Upper lobe of right lung (tissue), 1 donor: ENCODE results near the gene PTF1A. TPM values are rescaled to one million over a fixed set of nuclear protein-coding genes. Genes with fewer than 3 reads are reported as not detected.

Source experiments
- ATAC-seq: fragments of 200-7000 bp; cut with Tn5 transposase; one replicate; pipeline ENCODE4 v1.9.1; 2020; ENCODE audit warnings: mild to moderate bottlenecking, moderate library complexity
- DNase-seq: peaks from one replicate; pipeline ENCODE4 v3.0.0-alpha.2; 2020
- H3K27ac ChIP-seq: fragments of 200-600 bp; one replicate; pipeline ENCODE4 v1.8.0; 2022
- H3K27me3 ChIP-seq: fragments of 200-600 bp; one replicate; pipeline ENCODE4 v1.8.0; 2022; ENCODE audit warnings: mild to moderate bottlenecking
- H3K36me3 ChIP-seq: fragments of 200-600 bp; one replicate; pipeline ENCODE4 v1.8.0; 2022
- H3K4me1 ChIP-seq: fragments of 200-600 bp; one replicate; pipeline ENCODE4 v1.8.0; 2022
- H3K4me3 ChIP-seq: fragments of 200-600 bp; one replicate; pipeline ENCODE4 v1.8.0; 2022; ENCODE audit warnings: mild to moderate bottlenecking
- H3K9me3 ChIP-seq: fragments of 200-600 bp; one replicate; pipeline ENCODE4 v1.8.0; 2022
- CTCF ChIP-seq: fragments of 200-600 bp; IDR thresholded peaks from one replicate; pipeline ENCODE4 v1.8.0; 2022; ENCODE audit warnings: antibody characterized with exemption
- intact Hi-C: fragments of 100-400 bp; cut with DNase I; formaldehyde crosslinking; loops from one replicate; pipeline ENCODE4 v1.11.0; 2022
- long read RNA-seq: library from polyadenylated mRNA; unstranded; transcript quantifications from one replicate; pipeline ENCODE4 v2.0.0, GENCODE V29; 2021
- total RNA-seq: library from RNA; stranded (reverse); fragmentation: NEBNext Ultra II Directional; extraction: Animal tissue kit (Norgen Biotek cat#: 25700); gene quantifications from one replicate; pipeline ENCODE4 v1.2.1, GENCODE V29; 2021
- donor health status: DM: no; HTN: yes; CAD: no; lungs with severe emphysema.

PTF1A gene
- total RNA-seq = not detected
- long read RNA-seq = 0 reads

- Histone ChIP-seq H3K9me3 (no peaks in the 10 kb centered on the region), H3K27me3 (peaks cover 84% of the 10 kb centered on the region), H3K4me1 (no peaks in the 10 kb centered on the region), H3K4me3 (no peak within 1 kb of the TSS), H3K36me3 (no peaks in the 10 kb centered on the region), H3K27ac (no peak within 1 kb of the TSS)
- no peak for TF ChIP-seq CTCF
- intact Hi-C loops = no loop called here
- DNase-seq = no peak
- ATAC-seq = no peak
Measured at GRCh38 chr10:23191764-23192711, at the start of gene PTF1A. PTF1A (plus strand) TSS chr10:23192312; CDS start chr10:23192531, 219 bp downstream.

- intact Hi-C loops = no loop called here
- TF ChIP-seq CTCF = no peak
- Histone ChIP-seq H3K4me1 (no peaks in the 10 kb centered on the region), H3K27ac (no peak overlapping the region), H3K36me3 (no peaks in the 10 kb centered on the region), H3K9me3 (no peaks in the 10 kb centered on the region), H3K4me3 (no peak overlapping the region), H3K27me3 (no peaks in the 10 kb centered on the region)
- peak; percentile 36 for ATAC-seq
- no peak for DNase-seq
Measured at GRCh38 chr10:23146258-23146657, 45.9 kb upstream of the PTF1A start.

- H3K27me3 ChIP-seq = no peaks in the 10 kb centered on the region
- ATAC-seq (peak; percentile 31), DNase-seq (no peak)
- H3K4me3 ChIP-seq = no peak overlapping the region
- intact Hi-C loops = no loop called here
- no peaks in the 10 kb centered on the region for H3K36me3 ChIP-seq
- H3K4me1 ChIP-seq = no peaks in the 10 kb centered on the region
- H3K27ac ChIP-seq = no peak overlapping the region
- H3K9me3 ChIP-seq = no peaks in the 10 kb centered on the region
- TF ChIP-seq CTCF = no peak
Measured at GRCh38 chr10:23147035-23147434, 45.1 kb upstream of the PTF1A start.

GRCh38 chr10:23148214-23148613 is 43.9 kb upstream of the PTF1A start:
- DNase-seq (no peak), ATAC-seq (peak; percentile 22)
- TF ChIP-seq CTCF = no peak
- H3K36me3 ChIP-seq = no peaks in the 10 kb centered on the region
- no peaks in the 10 kb centered on the region for H3K27me3 ChIP-seq
- no peak overlapping the region for H3K4me3 ChIP-seq
- intact Hi-C loops = no loop called here
- no peaks in the 10 kb centered on the region for H3K9me3 ChIP-seq
- no peaks in the 10 kb centered on the region for H3K4me1 ChIP-seq
- H3K27ac ChIP-seq = no peak overlapping the region

GRCh38 chr10:23150091-23150490 is 42.0 kb upstream of the PTF1A start:
- Histone ChIP-seq H3K27ac (no peak overlapping the region), H3K36me3 (no peaks in the 10 kb centered on the region), H3K9me3 (no peaks in the 10 kb centered on the region), H3K27me3 (peaks cover 3% of the 10 kb centered on the region), H3K4me1 (no peaks in the 10 kb centered on the region), H3K4me3 (no peak overlapping the region)
- ATAC-seq (no peak), DNase-seq (no peak)
- intact Hi-C loops = no loop called here
- TF ChIP-seq CTCF = no peak
